GM21825 (cell line): ENCODE results near the gene C1QL4.

Source experiments
- ATAC-seq: cut with Tn5 transposase; IDR thresholded peaks from one replicate; pipeline ENCODE4 v1.9.1; 2021; ENCODE audit warnings: mild to moderate bottlenecking, moderate library complexity; ENCODE audit not compliant: unreplicated experiment

The C1QL4 gene

GRCh38 chr12:49305762-49306510 lies 31.1 kb downstream of the C1QL4 start:
- ATAC-seq = no peak

- no peak for ATAC-seq
Observed at GRCh38 chr12:49304161-49304560, 32.8 kb downstream of the C1QL4 start.

GRCh38 chr12:49301760-49302159 lies 35.2 kb downstream of the C1QL4 start:
- ATAC-seq = no peak

GRCh38 chr12:49298160-49298559 lies 38.8 kb downstream of the C1QL4 start:
- no peak for ATAC-seq

GRCh38 chr12:49297695-49298060 lies 39.3 kb downstream of the C1QL4 start:
- no peak for ATAC-seq

- ATAC-seq = no peak
Observed at GRCh38 chr12:49296836-49297694, 39.9 kb downstream of the C1QL4 start.

- no peak for ATAC-seq
Observed at GRCh38 chr12:49296034-49296835, 40.8 kb downstream of the C1QL4 start.

GRCh38 chr12:49295082-49295936 lies 41.7 kb downstream of the C1QL4 start, which contains the start of gene PRPH:
Gene PRPH, plus strand, starts transcription at chr12:49295147. Its CDS starts 54 bp downstream, at chr12:49295201.
- no peak for ATAC-seq

GRCh38 chr12:49294804-49295081 lies 42.2 kb downstream of the C1QL4 start:
- no peak for ATAC-seq

- ATAC-seq = no peak
Observed at GRCh38 chr12:49294086-49294803, 42.7 kb downstream of the C1QL4 start.

GRCh38 chr12:49293056-49293956 lies 43.7 kb downstream of the C1QL4 start:
- no peak for ATAC-seq

- no peak for ATAC-seq
Observed at GRCh38 chr12:49292729-49293055, 44.3 kb downstream of the C1QL4 start.

- ATAC-seq = no peak
Observed at GRCh38 chr12:49288922-49289555, 47.9 kb downstream of the C1QL4 start.

GRCh38 chr12:49288412-49288853 lies 48.6 kb downstream of the C1QL4 start:
- ATAC-seq = no peak

GRCh38 chr12:49287876-49288275 lies 49.1 kb downstream of the C1QL4 start:
- ATAC-seq = no peak

- no peak for ATAC-seq
Observed at GRCh38 chr12:49284672-49285071, 52.3 kb downstream of the C1QL4 start.

GRCh38 chr12:49283541-49284429 lies 53.2 kb downstream of the C1QL4 start:
- no peak for ATAC-seq
